ENCODE data around the gene VCP.
A peak's percentile ranks its signal among the peaks of the same experiment; 100 is the strongest.
"Not testable (repeated sequence)": the region's sequence is repeated elsewhere in the genome, so short reads cannot be mapped to it uniquely, and the experiment has no call there.

VCP gene

DNA sequence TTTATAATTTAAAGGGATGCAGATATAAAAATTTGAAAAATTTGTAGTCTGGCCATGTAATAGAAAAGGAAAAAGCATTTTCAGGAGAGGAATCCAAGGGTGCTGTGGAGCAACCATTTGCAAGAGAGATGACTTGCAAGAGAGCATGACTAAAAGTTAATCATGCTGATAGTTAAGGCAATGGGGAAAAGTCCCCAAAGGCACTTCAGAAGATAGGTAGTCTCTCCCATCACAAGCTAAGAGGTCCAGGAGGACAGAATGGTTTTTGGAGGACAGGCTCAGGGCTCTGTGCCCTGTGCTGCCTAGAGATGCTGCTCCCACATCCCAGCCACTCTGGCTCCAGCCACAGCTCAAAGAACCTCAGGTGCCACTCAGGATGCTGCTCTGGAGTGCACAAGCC, 44.1 kb downstream of the VCP start:
- no peak for FAIRE-seq
- DNase-seq (ENCODE audit: insufficient read length, low spot score), result no peak

DNA sequence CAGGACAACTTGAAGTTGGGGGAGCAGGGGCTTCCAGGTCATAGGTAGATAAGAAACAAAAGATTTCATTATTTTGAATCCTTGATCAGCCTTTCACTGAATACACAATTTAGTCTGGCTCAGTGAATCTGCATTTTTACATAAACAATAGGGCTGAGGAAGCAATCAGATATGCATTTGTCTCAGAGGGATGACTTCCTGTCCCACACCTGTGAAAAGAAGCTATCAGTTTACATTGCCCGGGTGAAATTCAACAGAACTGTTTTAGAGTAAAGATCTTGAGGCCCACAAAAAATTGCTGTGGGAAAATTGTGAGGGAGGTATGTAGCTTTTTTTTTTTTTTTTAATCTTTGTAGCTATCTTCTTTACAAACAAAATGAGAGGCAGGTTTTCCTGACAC, 44.6 kb downstream of the VCP start:
- no peak for DNase-seq (ENCODE audit: insufficient read length, low spot score)
- no peak for FAIRE-seq

DNA sequence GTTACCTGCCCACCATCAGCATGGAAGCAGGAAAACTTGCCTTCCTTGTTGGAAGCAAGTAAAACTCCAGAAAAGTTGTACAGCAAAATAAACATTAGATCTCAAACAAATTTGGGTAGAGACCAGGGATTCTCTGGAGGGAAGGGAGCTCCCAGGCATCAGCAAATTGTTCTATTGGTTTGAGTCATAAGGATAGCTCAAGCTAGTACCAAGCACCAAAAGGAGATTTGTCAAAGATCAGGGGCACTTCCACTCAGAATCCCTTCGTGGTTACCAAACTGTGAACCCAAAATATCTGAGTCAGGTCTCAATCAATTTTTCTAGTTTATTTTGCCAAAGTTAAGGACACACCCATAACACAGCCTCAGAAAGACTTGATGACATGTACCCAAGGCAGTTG, 45.1 kb downstream of the VCP start:
- FAIRE-seq, result no peak
- no peak for DNase-seq (ENCODE audit: insufficient read length, low spot score)

DNA sequence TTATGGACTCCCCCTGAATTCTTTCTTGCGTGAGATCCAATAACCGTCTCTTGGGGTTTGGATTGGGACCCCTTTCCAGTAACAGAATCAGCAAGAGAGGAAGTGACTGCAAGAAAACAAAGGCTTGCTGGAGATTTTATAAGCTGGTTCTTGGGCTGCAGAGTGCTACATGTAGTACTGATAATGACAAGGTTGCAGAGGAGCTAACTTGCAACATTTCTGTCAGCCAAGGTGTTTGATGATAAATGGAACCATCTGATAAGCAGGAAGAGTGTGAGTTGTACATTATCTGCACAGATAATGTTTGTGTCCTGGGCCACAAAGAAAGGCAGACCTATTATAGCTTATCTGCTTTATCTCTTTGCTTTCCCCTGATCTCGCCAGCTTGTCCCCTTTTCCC, 45.8 kb downstream of the VCP start:
- DNase-seq (ENCODE audit: insufficient read length, low spot score), result no peak
- no peak for FAIRE-seq

DNA sequence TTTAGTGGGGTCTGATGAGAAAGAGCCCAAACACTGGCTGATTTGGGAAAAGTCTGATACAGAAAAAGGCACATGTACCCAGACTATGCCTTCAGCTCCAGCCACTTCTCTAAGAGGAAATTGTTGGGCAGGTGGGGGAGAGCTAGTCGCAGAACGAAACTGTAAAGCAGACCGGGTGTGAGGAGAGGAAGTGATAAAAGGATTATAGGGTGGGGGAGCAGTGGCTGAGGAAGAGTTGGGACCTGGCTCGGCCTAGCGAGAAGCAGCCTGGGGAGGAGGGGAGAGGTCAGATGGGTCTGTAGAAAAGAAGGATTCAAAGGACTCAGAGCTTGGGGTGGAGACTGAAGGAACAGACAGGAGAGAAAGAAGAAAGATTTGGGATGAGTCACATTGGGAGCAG, 49.0 kb downstream of the VCP start:
- DNase-seq (ENCODE audit: insufficient read length, low spot score), result not testable (repeated sequence)
- peak; percentile 31 for FAIRE-seq

DNA sequence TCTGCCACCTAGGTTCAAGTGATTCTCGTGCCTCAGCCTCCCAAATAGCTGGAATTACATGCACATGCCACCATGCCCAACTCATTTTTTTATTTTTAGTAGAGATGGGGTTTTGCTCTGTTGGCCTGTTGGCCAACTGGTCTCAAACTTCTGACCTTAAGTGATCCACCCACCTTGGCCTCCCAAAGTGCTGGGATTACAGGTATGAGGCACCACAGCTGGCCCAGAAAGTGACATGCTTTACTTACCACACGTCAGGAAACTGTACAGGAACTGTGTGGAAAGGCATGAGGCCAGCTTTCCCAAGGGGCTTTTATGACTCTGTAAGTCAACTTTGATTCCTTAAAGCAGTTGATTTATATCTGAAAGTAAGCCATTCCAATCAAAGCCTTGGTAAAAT, 57.9 kb downstream of the VCP start:
- FAIRE-seq (no peak), DNase-seq (ENCODE audit: insufficient read length, low spot score) (no peak)

DNA sequence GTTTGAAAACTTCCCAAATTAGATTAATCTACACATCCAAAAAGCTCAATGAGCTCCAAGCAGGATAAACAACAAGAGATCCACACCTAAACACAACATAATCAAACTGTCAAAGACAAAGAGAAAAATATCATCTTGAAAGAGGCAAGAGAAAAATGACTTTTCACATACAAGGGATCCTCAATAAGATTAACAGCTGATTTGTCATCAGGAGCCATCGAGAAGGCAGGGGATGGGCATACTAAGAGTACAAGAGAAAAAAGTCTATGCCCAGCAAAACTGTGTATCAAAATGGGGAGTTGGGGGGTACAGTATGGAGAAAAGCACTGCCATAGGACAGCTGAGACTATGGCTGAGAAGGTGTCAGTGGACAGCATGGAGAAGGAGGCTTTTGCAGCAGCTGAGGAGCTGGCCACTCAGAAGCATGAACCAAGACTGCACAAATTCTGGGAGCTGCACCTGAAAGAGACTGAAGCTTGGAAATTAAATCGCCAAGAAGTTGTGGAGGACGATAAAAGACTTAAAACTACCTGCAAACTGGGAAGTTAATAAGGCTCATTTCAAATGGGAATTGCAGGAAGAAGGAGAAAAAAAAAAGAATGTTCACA, 62.0 kb downstream of the VCP start:
- FAIRE-seq (no peak), DNase-seq (ENCODE audit: insufficient read length, low spot score) (no peak)

Data from GM19239 (cell line).